Pancreas (tissue), 10 donors: ENCODE data around the gene HRH3. TPM values are rescaled to one million over a fixed set of nuclear protein-coding genes. Genes with fewer than 3 reads are reported as not detected.
A peak's percentile ranks its signal among the peaks of the same experiment; 100 is the strongest.

Experiments
- ATAC-seq, 4 donors: fragments of 200-7000 bp; cut with Tn5 transposase; one replicate each; pipeline versions ENCODE4 v1.8.0 to v1.9.1; 2020; ENCODE audit warnings: mild to moderate bottlenecking in 4 of 4, moderate library complexity in 4 of 4
- DNase-seq, 6 donors: peaks; one replicate each; pipeline ENCODE4 v3.0.0-alpha.2; 2020
- FAIRE-seq: peaks from 2 replicates; lab custom pipeline; 2012; peaks lifted over from hg19 to GRCh38; lab: Jason Lieb, UNC
- H3K27ac ChIP-seq, 4 donors: fragments of 200-600 bp; sonication (generic); 1 replicate in 3 of 4; 2 replicates in 1 of 4; pipeline versions ENCODE4 v1.5.0 to v1.8.0; 2020
- H3K27me3 ChIP-seq, 4 donors: fragments of 200-600 bp; one replicate each; pipeline ENCODE4 v1.8.0; 2021
- H3K36me3 ChIP-seq, 3 donors: fragments of 200-600 bp; sonication (generic) in 1 of 3; one replicate each; pipeline versions ENCODE4 v1.5.0 to v1.8.0; 2020 to 2021
- H3K4me1 ChIP-seq, 3 donors: fragments of 200-600 bp; one replicate each; pipeline ENCODE4 v1.8.0; 2021
- H3K4me3 ChIP-seq, 4 donors: fragments of 200-600 bp; sonication (generic) in 2 of 4; one replicate each; pipeline versions ENCODE4 v1.5.0 to v1.8.0; 2020 to 2021
- H3K9me3 ChIP-seq, 4 donors: fragments of 200-600 bp; one replicate each; pipeline ENCODE4 v1.8.0; 2021
- WGBS, 2 donors: extraction: QIAGEN DNeasy Blood & Tissue Kit; methylation state at CpG; one replicate each; pipeline ENCODE4 v1.1.7; 2013; 5-methylcytosine and 5-hydroxymethylcytosine counted together
- intact Hi-C, 3 donors: fragments of 100-400 bp; cut with DNase I; formaldehyde crosslinking; loops; one replicate each; pipeline versions ENCODE4 v1.11.1 to v1.14.2; 2022
- polyA plus RNA-seq, 2 donors: library from polyadenylated mRNA; stranded (reverse); fragments of 200-250 nt; gene quantifications; one replicate each; pipeline ENCODE4 v1.2.3, GENCODE V29; 2013
- total RNA-seq, 6 donors: library from RNA; stranded (reverse); fragmentation: NEBNext Ultra II Directional in 4 of 6; extraction: Animal tissue kit (Norgen Biotek cat#: 25700) in 4 of 6; gene quantifications; one replicate each; pipeline versions ENCODE4 v1.2.1 to v1.2.4, GENCODE V29; 2021 to 2023
- TF ChIP-seq, protein P1 (sequence below), 4 donors: fragments of 200-600 bp; sonication (generic) in 3 of 4; IDR thresholded peaks; one replicate each; pipeline versions ENCODE4 v1.5.0 to v1.8.0; 2021; ENCODE audit warnings: antibody characterized with exemption in 4 of 4
- donor health status: healthy with polysubstance abuse.
- donor health status: DM: no; HTN: no; CAD: no; lungs with moderate emphysema.
- donor health status: DM: no; HTN: no; CAD: no.
- donor health status: control.
- donor health status: control.
- donor health status: Bipolar disorder and iron deficiency.
- donor health status: DM: yes; HTN: yes; CAD: no.
- donor health status: DM: no; HTN: no; CAD: no.
- donor health status: DM: no; HTN: no; CAD: no.
- donor health status: DM: yes; HTN: yes; CAD: no.

HRH3 gene
- total and polyA plus RNA-seq, 8 donors = 0.02 to 0.08 (median 0.04) TPM; not detected in 5

- no peak for ATAC-seq
- 95 to 99% methylated on average over 2 of the region's 2 CpGs for WGBS, 2 donors
- H3K27ac ChIP-seq = peak overlapping the region in 1 of 4 donors; percentile 90
Observed at GRCh38 chr20:62181808-62182207, 38.3 kb downstream of the HRH3 start.

DNA sequence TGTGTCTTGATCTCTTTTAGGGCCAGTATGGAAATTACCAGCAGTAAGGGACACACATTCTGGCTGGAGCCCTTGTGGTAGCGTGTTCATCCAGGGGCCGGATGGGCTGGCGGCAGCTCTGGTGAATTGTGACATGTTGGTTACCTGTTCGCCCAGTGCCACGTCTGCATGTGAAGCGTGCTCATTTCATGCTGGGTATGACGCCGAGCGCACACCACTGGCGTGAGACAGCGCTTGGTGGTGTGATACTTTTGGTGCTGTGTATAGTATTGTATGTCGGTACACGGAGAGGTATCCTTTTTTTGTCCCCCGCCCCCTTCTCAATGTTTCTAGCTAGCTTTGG, 40.9 kb downstream of the HRH3 start:
- ATAC-seq (no peak), DNase-seq (peak in 2 of 6 donors; percentile 12 to 44), FAIRE-seq (no peak)
- TF ChIP-seq, protein P1, sequence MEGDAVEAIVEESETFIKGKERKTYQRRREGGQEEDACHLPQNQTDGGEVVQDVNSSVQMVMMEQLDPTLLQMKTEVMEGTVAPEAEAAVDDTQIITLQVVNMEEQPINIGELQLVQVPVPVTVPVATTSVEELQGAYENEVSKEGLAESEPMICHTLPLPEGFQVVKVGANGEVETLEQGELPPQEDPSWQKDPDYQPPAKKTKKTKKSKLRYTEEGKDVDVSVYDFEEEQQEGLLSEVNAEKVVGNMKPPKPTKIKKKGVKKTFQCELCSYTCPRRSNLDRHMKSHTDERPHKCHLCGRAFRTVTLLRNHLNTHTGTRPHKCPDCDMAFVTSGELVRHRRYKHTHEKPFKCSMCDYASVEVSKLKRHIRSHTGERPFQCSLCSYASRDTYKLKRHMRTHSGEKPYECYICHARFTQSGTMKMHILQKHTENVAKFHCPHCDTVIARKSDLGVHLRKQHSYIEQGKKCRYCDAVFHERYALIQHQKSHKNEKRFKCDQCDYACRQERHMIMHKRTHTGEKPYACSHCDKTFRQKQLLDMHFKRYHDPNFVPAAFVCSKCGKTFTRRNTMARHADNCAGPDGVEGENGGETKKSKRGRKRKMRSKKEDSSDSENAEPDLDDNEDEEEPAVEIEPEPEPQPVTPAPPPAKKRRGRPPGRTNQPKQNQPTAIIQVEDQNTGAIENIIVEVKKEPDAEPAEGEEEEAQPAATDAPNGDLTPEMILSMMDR (IDR thresholded peaks at IDR 0.05) = no peak
- Histone ChIP-seq H3K36me3 (peaks cover 0 to 14% (median 7%) of the 10 kb centered on the region in 3 donors), H3K9me3 (no peaks in the 10 kb centered on the region), H3K27me3 (no peaks in the 10 kb centered on the region), H3K4me3 (no peak overlapping the region), H3K4me1 (peaks cover 0 to 13% (median 0%) of the 10 kb centered on the region in 3 donors), H3K27ac (no peak overlapping the region)
- intact Hi-C loops = loop anchor here in 1 of 3 donors (10.0 kb wide), 1 partner anchor 206 kb away; the partner anchor contains the start of gene RPS21
- 96% methylated on average over 14 of the region's 14 CpGs for WGBS, 2 donors

More at GRCh38 chr20:62181808-62182207, 38.3 kb downstream of the HRH3 start:
- TF ChIP-seq, protein P1 (IDR thresholded peaks at IDR 0.05) = no peak
- DNase-seq (no peak), FAIRE-seq (no peak)
- Histone ChIP-seq H3K27me3 (no peaks in the 10 kb centered on the region), H3K4me3 (peak overlapping the region in 2 of 4 donors; percentile 96 to 98), H3K9me3 (no peaks in the 10 kb centered on the region), H3K36me3 (peaks cover 0 to 6% (median 0%) of the 10 kb centered on the region in 3 donors), H3K4me1 (peaks cover 0 to 18% (median 0%) of the 10 kb centered on the region in 3 donors)
- intact Hi-C loops = no loop called here

- peaks cover 0 to 7% (median 0%) of the 10 kb centered on the region in 3 donors for H3K4me1 ChIP-seq
- H3K9me3 ChIP-seq = no peaks in the 10 kb centered on the region
- H3K27me3 ChIP-seq = no peaks in the 10 kb centered on the region
- WGBS, 2 donors = 90% methylated on average over 19 of the region's 19 CpGs
- intact Hi-C loops = loop anchor here in 1 of 3 donors (10.0 kb wide), 1 partner anchor 206 kb away; the partner anchor contains the start of gene RPS21
- TF ChIP-seq, protein P1 (IDR thresholded peaks at IDR 0.05) = no peak
- no peak for FAIRE-seq
- no peak overlapping the region for H3K4me3 ChIP-seq
- H3K27ac ChIP-seq = no peak overlapping the region
- peaks cover 0 to 15% (median 7%) of the 10 kb centered on the region in 3 donors for H3K36me3 ChIP-seq
- DNase-seq = peak in 2 of 6 donors; percentile 14 to 49
- no peak for ATAC-seq
Observed at GRCh38 chr20:62178316-62179161, 41.5 kb downstream of the HRH3 start.

DNA sequence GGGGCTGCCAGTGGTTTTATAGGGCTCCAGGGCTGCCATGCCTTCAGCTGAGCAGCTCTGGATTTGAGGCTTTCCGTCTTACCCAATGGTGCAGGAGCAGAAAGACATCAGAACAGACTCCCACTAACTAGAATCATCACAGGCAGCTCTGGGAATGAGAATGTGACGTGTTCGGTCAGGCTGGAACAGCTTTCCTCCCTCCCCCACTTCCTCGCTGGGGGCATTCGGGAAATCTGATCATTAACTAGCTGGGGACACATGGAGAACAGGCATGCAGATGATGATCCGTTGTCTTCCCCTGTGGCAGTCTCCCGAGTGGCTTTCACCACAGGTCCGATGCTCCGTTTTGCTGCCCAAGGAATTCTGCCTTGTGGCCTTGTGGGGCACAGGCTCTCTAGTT, 42.8 kb downstream of the HRH3 start:
- TF ChIP-seq, protein P1 (IDR thresholded peaks at IDR 0.05) = no peak
- ATAC-seq = no peak
- Histone ChIP-seq H3K9me3 (no peaks in the 10 kb centered on the region), H3K4me3 (no peak overlapping the region), H3K27ac (no peak overlapping the region), H3K36me3 (peaks cover 0 to 20% (median 7%) of the 10 kb centered on the region in 3 donors), H3K27me3 (no peaks in the 10 kb centered on the region), H3K4me1 (peaks cover 0 to 6% (median 0%) of the 10 kb centered on the region in 3 donors)
- peak in 2 of 6 donors; percentile 1 to 16 for DNase-seq
- intact Hi-C loops = loop anchor here in 1 of 3 donors (10.0 kb wide), 1 partner anchor 207 kb away; the partner anchor contains the start of gene RPS21
- no peak for FAIRE-seq
- WGBS, 2 donors = 88 to 92% methylated on average over 9 of the region's 9 CpGs
